Suppressor macrophage (primary cell): Measurements from ENCODE around the gene BMP2K.
"Not testable (repeated sequence)": the region's sequence is repeated elsewhere in the genome, so short reads cannot be mapped to it uniquely, and the experiment has no call there.

Experiments
- DNase-seq, 4 experiments: peaks; one replicate each; pipeline ENCODE4 v3.0.0-alpha.2; 2020 to 2022

BMP2K gene

DNA sequence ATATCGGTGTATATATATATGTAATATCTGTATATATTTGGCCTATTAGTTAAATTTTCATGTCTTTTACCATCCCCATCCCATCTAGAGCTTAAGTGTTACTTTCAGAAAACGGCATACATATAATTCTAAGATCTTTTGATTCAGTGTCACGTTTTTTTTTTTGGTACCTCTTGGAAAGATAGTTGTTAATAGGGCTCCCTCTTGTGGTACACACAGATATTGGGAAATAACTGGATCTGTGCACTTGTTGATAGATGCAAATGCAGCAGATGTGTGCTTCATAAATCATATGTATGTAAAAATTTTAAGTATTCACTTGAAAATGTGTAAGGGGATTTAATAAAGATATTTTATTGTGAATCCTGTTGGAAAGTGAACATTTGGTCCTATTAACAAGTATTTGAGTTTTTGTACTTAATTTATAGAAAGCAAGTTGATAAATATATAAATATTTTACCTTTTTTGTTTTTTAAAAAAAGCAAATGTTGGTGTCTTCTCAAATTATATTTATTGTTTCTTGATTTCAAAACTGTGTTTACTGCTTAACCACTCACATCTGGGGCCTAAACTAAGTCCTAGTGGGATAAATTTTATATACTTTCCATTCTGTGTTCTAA is 88.4 kb downstream of the BMP2K start:
- peak; percentile 52 to 83 (median 77) for DNase-seq

DNA sequence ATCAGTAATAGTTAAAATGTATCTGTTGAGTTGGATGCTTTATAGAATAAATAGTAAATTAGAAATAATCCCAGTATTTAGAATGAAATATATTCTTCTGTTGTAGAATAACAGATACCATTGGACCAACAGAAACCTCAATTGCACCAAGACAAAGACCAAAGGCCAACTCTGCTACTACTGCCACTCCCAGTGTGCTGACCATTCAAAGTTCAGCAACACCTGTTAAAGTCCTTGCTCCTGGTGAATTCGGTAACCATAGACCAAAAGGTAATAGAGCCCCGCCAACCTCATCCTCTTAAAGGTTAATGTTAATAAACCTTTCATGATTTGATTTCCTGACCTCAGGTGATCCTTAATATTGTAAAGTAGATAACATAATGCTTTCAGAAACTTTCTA is 89.3 kb downstream of the BMP2K start:
- DNase-seq = no peak

DNA sequence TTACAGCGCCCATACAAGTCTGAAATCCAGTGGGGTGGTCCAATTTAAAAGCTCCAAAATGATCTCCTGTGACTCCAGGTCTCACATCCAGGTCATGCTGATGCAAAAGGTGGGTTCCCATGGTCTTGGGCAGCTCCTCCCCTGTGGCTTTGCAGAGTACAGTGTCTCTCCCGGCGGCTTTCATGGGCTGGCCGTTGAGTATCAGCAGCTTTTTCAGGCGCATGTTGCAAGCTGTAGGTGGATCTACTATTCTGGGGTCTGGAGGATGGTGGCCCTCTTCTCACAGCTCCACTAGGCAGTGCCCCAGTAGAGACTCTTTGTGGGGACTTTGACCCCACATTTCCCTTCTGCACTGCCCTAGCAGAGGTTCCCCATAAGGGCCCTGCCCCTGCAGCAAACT is 92.6 kb downstream of the BMP2K start:
- not testable (repeated sequence) for DNase-seq

DNA sequence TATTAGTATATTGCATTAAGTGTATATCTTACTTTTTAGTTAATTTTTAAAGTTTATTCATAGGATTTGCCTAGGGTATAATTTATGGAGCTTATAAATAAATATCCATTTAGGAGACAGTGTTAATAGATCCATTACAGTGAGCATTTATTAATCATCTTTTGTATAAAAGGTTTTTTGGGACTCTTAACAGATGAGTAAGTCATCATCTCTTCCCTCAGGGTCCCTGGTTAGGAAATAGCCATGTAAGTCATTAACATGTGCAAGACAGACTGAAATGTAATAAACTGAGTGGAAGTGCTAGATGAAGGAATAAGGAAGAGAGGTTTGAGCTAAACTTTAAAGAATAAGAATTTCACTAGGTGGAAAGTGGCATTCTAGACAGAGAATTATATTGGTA is 93.9 kb downstream of the BMP2K start:
- DNase-seq = no peak

DNA sequence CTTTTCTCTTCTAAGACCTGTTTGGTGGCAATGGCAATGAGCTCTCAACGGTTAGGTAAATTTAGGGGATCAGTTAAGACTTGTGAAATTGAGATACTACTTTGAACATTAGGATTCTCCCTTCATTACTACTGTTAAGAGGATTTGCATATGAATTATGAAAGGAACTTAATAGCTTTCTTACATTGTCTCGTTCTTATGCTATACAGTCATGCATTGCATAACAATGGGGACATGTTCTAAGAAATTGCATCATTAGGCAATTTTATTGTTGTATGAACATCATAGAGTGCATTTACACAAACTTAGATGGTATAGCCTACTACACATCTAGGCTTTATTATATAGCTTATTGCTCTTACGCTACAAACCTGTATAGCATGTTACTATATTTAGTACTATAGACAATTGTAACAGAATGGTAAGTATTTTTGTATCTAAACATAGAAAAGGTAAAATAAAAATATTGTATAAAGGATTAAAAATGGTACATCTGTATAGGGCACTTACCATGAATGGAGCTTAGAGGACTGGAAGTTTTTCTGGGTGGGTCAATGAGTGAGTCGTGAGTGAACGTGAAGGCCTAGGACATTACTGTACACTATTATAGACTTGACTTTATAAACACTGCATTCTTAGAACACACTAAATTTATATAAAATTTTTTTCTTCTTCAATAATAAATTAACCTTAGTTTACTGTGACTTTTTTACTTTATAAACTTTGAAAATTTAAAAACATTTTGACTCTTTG is 100.6 kb downstream of the BMP2K start:
- peak in 2 of 4 experiments; percentile 18 to 31 for DNase-seq

DNA sequence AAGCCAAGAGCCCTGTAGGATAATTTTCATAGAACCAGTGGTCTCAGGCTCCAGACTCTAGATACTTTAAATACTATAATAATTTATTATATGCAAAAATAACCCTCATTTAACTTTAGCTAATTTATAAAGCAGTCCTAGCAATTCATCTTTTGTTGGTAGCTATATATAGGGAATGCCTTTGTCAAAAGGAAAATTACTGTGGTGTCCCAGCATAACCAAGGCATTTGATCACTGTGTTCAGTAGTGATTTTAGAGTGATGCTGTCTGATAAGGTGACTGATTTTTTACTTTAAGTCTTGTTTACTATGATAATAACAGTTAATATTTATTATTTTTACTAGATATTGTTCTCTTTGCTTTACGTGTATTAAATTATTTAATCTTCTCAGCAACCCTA is 101.9 kb downstream of the BMP2K start:
- DNase-seq = no peak

DNA sequence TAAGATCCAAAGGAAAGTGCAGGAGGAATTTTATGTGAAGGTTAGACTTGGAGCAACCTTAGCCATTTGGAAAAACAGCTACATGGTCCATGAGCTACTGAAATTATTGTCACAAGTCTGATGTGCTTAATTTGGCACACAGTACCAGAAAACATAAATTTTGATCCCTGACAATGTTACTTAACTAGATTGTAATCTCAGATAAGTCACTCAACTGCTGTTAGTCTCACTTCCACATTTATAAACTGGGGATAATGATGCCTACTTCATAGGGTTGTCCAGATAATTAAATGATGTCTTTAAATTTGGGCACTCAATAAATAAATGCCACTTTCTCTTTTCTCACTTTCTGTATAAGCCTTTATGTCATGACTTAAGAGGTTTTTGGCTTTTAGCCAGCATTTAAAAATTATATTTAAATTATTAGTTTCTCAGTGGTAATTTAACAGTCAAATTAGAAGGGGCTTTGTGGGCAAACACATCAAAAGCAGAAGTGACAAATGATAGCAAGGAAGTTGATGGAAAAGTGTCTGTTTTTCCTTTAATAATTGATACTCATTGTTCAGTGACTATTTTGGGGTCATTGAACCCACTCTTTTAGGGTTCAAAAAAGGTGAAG is 104.8 kb downstream of the BMP2K start:
- peak in 2 of 4 experiments; percentile 12 to 15 for DNase-seq

DNA sequence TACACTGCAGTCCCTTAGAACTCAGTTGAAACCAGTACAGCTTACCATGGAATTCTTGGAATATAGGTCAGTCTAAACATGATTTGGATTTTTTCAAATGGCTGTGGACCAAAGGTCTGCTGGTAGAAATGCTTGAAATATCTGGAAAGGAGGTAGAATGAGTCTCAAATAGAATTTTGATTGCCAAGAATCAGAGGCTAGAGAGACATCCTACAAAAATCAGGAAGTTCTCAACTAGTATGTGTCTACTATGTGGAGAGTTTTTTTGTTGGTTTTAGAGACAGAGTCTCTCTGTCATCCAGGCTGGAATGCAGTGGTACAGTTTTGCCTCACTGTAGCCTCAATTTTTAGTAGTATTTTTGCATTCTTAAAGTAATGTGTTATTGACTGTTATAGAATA is 109.4 kb downstream of the BMP2K start:
- peak in 1 of 4 experiments; percentile 18 for DNase-seq

DNA sequence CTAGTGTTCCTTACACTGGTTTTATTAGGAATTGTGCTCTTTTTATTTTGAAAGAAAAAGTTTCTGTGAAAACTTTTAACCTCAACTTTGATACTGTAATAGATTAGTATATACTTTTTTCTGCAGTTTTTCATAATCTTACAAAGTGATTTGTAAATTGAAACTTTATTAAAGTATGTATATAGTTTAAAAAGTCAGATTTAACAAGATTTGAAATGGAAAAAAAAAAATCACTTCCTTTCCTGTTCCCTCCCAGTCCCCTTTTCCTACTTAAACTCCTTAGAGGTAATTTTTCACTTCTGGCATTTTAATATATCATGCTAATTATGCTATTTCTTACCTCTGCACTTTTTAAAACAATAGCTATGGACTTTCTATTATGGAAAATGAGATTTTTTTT is 113.8 kb downstream of the BMP2K start:
- no peak for DNase-seq

DNA sequence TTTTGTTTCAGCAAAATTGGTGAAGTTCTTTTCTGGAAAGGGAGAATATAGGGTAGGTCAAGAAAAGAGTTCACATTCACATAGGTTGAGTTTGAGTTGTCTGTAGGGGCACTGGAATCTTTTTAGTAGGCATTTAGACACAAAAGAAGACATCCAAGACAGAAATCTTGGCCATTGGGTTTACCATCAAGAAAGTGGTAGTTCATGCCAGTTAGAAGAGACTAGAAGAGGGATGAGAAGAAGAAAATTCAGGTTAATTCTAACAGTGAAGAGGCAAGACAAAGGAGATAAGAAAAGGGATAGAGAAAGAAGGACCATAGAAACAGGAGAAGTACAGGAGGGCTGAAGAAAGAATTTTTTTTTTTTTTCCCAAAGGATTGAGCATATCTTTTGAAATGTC is 123.2 kb downstream of the BMP2K start:
- no peak for DNase-seq

DNA sequence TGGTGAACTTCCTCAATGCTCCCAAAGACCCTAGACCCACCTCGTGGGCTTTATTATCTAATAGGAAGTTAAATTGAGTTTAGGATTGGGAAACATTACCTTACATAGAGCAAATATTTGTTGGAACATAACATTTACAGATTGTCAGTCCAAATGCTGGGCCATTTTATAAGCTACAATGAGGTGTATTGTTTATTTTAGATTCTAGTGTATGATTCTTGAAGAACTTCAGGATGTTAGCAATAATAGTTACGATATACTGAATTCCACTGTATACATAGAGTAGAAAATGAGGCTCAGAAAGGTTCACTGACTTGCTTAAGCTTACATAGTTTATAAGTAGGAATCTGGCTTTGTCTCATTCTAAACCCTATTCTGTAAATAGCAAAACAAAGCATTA is 125.7 kb downstream of the BMP2K start:
- no peak for DNase-seq

DNA sequence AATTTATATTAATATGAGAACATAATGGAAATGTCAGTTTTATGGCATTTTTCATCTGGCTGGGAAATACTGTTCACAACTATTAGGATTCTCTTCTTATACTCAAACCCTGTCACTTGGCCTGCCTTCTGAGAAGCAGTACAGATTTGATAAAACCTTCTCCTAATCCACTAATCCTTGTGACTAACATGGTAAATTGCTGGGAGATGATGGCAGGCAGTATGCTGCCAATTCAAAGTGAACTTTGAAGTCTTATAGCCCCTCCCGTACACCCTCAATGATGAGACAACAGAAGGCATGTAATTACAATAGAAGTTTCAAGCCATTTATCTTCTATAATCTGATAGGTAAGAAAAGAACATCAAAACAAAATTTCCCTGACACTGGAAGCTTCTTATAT is 126.1 kb downstream of the BMP2K start:
- no peak for DNase-seq

DNA sequence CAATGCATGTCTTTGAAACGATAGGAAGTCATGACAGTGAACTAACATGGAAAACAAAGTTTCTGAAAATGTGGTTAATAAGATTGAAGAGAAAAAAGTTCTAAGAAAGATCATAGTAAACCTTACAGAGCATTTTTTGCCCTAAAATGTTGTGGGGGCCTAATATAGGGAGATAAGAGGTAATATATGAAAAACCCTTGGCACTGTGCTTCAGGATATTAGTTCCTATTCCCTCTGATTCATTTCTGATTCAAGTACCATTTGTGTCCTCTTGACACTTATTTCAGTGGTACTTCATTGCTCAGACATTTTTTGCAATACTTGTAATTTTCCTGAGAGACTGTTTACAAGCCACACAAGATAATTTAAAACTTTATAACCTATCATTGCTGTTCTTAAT is 128.0 kb downstream of the BMP2K start:
- no peak for DNase-seq

DNA sequence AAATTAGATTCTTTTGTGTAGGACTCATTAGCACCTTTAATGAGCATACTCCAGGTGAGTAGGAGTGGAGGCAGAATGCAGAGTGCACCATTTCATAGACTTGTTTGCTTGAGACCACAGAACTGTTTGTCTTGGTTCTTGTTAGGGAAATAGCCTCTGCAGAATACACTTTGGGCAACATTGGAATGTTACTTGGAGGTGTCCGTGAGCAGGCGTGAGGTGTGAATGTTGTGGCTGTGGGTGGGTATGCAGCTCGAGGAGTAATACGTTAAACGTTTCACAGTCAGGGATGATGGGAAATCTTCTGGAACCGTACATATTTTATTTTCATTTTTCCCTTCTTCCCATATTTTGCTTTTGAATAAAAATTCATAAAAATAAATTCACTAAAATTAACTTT is 131.5 kb downstream of the BMP2K start:
- no peak for DNase-seq

DNA sequence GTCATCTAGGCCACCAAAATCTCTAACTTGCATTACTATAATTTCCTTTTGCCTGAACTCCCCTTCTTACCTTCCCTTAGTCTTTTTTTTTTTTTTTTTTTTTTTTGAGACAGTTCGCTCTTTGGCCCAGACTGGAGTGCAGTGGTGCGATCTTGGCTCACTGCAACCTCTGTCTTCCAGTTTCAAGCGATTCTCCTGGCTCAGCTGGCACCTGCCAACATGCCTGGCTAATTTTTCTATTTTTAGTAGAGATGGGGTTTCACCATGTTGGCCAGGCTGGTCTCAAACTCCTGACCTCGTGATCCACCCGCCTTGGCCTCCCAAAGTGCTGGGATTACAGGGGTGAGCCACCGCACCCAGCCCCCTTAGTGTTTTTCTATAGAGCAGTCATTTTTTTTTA is 132.8 kb downstream of the BMP2K start:
- DNase-seq = not testable (repeated sequence)

DNA sequence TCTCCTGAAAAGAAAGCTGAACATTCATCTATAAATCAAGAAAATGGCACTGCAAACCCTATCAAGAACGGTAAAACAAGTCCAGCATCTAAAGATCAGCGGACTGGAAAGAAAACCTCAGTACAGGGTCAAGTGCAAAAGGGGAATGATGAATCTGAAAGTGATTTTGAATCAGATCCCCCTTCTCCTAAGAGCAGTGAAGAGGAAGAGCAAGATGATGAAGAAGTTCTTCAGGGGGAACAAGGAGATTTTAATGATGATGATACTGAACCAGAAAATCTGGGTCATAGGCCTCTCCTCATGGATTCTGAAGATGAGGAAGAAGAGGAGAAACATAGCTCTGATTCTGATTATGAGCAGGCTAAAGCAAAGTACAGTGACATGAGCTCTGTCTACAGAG is 134.5 kb downstream of the BMP2K start:
- no peak for DNase-seq

DNA sequence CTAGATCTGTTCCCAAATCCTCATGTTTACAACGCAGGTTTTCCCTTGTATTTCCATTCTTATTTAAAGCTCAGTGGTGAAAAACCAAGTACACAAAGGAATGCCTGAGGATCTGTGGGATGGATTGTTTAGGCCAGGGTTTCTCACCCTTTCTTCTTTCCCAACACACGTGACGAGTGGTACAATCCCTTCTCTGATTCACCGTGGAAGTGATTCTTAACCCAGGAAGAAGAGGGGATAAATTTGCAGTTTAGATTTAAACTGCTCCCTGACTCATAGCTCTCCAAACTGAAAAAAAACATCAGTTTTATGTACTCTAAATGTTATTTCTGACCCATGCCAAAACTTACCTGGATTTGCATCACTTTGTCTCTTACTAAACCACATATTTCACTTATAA is 146.1 kb downstream of the BMP2K start:
- DNase-seq = no peak

DNA sequence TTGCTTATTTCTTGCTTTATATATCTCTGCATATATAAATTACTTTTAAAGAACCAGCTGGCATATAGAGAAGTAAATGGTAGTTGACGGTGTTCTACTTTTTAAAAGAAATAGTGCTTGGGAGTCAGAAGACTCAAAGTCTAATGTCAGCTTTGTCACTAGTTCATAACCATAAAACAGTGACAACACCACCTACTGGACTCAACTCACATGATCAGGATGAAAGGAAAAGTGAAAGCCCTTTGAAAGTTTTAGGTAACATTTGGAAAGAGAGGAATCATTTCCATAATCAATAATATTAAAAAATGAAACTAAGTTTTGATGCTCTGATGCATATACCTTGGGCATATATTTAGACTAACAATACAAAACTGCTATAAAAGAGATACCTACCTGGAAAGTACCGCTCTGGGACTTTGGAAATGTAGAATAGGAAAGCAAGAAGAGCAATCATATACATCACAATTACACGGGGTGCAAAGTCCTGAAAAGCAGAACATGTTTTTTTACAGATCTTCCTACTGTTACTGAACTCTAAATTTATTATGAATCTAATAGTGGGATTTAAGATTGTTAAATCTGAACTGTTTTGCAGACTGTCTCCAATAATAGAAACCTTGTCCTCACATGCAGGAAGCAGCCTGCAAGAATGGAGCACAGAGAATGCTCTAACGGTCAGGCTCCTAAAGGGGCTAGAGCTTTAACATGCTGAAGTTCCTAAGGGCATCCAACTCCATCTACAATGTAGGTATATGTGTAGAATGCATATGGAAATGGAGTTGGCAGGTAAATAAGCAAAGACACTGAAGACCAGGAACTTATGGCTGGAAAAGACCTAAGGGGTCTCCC is 147.5 kb downstream of the BMP2K start:
- no peak for DNase-seq

DNA sequence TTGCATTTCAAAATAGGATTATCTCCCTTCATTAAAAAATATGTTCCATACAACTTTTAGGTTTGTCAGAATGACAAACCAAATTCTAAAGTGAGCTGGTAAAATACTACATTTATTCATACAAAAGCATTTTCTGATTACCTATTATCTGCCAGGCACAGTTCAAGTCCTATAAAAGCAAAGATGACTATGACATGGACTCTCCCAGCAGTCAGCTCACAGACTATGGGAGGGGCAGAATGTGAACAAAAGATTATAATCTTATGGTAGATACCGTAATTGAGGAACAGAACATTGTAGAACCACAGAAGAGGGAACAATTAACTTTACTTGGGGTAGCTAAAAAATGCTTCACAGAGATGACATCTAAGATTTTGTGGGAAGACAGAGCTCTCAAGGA is 150.7 kb downstream of the BMP2K start:
- DNase-seq = no peak

DNA sequence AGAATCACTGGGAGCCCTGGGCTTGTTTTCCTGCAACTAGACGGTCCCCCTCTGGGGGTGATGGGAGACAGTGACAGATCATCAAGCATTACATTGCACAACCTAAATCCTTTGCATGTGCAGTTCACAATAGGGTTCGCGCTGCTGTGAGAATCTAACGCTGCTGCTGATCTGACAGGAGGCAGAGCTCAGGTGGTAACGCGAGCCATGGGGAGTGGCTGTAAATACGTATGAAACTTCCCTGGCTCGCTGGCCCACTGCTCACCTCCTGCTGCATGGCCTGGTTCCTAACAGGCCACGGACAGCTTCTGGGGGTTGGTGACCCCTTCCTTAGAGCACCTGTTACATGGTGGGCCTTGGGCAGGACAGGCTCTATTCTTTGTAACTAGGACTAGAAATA is 152.7 kb downstream of the BMP2K start:
- no peak for DNase-seq

DNA sequence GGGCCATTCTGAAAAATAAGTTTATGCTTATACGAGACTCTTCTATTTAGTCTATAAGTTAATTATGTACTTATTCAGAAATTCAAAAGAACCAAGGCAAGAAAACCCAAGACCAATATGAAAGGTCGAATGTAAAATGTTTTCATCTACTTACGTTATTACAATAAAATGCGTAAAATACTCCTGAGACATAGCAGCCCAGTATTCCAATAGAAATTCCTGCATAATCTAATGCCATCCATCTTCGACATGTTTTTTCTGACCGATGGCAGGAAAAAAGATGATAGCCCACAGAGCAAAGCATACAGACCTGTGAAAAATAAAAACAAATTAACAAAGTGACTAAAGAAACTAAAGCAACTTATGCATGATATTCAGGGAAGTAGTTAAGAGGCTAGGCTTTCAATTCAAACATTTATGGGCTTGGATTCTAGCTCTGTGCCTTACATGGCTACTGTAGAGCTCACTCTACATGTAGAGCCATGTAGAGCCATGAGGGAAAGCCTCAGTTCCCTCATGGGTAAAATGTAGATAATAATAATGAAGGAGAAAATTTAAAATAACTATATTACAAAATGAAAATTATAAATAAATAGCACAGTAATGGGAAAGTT is 154.0 kb downstream of the BMP2K start:
- no peak for DNase-seq

DNA sequence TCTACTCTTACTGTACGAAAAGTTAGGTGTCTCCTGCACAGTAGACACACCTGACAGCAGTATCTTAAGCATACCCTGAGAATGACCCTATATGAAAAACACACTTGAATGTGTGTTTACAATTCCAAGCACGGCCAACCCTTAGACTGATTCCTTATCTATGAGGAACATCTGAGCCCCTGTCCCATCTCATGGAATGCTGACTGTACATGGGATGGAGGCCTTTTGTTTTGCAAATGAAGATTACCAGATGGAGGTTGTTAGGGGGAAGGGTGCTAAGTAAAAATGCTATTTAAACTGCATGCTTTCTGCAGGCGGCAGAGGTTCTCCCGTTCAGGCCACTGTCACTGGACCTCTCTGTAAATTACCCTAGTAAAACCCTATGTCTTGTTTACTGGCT is 160.8 kb downstream of the BMP2K start:
- DNase-seq = no peak

DNA sequence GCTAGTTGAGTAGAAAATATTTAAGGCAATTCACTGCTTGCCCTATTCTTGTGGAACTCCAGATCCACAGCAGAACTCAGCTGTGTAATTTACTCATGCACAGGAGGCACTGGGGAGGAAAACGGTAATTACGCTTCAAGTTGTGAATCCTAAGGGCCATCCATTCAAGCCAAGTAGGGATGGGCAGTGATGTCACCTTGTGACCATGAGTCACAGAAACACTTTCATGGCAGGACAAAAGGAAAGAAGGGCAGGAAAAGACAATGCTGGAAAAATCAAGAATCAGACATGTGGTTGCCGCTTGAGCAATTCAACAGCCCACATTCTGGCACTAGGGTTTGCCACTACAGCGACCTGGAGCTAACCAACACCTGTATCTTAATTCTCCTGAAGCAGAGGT is 161.7 kb downstream of the BMP2K start:
- DNase-seq = no peak
